Activated T-cell treated with anti-CD3 and anti-CD28 coated beads, Interleukin-2, amount 50 U/mL, for 24 hours (primary cell): Measurements from ENCODE around the gene CENPP.

ENCODE experiments used
- DNase-seq: peaks from one replicate; pipeline ENCODE4 v3.0.0-alpha.2; 2020
- H3K27ac Mint-ChIP-seq: 2 replicates; pipeline ENCODE4 v1.8.0; 2020; ENCODE audit warnings: mild to moderate bottlenecking, mixed read lengths
- H3K27me3 Mint-ChIP-seq: 2 replicates; pipeline ENCODE4 v1.8.0; 2020; ENCODE audit warnings: mixed read lengths
- H3K36me3 Mint-ChIP-seq: 2 replicates; pipeline ENCODE4 v1.8.0; 2020; ENCODE audit warnings: low read depth, mixed read lengths
- H3K4me1 Mint-ChIP-seq: 2 replicates; pipeline ENCODE4 v1.8.0; 2020; ENCODE audit warnings: low read depth, mixed read lengths
- H3K4me3 Mint-ChIP-seq: 2 replicates; pipeline ENCODE4 v1.8.0; 2020; ENCODE audit warnings: mild to moderate bottlenecking, moderate library complexity, mixed read lengths
- H3K9me3 Mint-ChIP-seq: 2 replicates; pipeline ENCODE4 v1.8.0; 2020; ENCODE audit warnings: mixed read lengths

The CENPP gene

DNA sequence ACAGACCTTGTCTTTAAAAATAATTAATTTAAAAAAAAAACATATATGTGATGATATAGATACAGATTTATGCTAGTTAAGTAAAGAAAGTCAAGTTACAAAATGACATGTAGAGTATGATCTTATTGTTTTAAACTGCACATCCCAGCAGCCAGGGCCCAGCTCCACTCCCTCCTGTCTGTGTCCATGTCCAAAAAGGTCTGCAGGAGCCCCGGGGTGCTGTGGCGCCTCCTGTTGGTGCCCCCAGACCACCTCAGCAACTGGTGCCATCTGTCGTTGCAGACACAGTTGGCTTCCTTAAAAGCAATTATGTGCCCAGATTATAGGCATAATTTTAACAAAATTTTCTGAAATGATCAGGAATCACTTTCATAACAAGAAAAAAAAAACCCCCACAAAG, 310.9 kb downstream of the CENPP start:
- H3K4me3 Mint-ChIP-seq = no peak overlapping the region
- peaks cover 94% of the 10 kb centered on the region for H3K36me3 Mint-ChIP-seq
- H3K4me1 Mint-ChIP-seq = peaks cover 6% of the 10 kb centered on the region
- peak; percentile 16 for DNase-seq
- no peak overlapping the region for H3K27ac Mint-ChIP-seq
- no peaks in the 10 kb centered on the region for H3K27me3 Mint-ChIP-seq
- no peaks in the 10 kb centered on the region for H3K9me3 Mint-ChIP-seq

DNA sequence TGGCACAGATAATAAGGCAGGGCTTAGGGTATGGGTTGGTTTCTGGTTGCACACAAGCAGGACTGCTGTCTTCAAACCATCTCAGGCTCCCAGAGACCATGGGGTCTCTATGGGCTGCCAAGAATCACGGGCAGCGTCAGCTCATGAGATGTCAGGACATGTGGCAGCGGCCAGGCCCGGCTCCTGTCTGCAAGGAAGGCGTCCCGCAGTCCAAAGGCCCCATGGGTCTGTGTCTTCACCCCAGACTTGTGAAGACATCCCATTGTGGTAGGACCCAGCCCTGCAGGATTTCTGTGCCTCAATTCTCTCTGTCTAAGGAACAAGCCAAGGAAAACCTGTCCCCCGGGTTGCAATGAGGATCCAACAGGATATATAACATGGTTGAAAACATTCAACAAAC, 311.6 kb downstream of the CENPP start:
- Mint-ChIP-seq H3K36me3 (peaks cover 92% of the 10 kb centered on the region), H3K9me3 (no peaks in the 10 kb centered on the region), H3K4me1 (no peaks in the 10 kb centered on the region), H3K4me3 (no peak overlapping the region), H3K27me3 (no peaks in the 10 kb centered on the region), H3K27ac (peak overlapping the region; percentile 6)
- peak; percentile 22 for DNase-seq

- no peak overlapping the region for H3K27ac Mint-ChIP-seq
- H3K9me3 Mint-ChIP-seq = no peaks in the 10 kb centered on the region
- no peaks in the 10 kb centered on the region for H3K27me3 Mint-ChIP-seq
- DNase-seq = peak; percentile 20
- H3K36me3 Mint-ChIP-seq = peaks cover 92% of the 10 kb centered on the region
- H3K4me3 Mint-ChIP-seq = no peak overlapping the region
- no peaks in the 10 kb centered on the region for H3K4me1 Mint-ChIP-seq
Observed at GRCh38 chr9:92637886-92638620, 312.3 kb downstream of the CENPP start.

DNA sequence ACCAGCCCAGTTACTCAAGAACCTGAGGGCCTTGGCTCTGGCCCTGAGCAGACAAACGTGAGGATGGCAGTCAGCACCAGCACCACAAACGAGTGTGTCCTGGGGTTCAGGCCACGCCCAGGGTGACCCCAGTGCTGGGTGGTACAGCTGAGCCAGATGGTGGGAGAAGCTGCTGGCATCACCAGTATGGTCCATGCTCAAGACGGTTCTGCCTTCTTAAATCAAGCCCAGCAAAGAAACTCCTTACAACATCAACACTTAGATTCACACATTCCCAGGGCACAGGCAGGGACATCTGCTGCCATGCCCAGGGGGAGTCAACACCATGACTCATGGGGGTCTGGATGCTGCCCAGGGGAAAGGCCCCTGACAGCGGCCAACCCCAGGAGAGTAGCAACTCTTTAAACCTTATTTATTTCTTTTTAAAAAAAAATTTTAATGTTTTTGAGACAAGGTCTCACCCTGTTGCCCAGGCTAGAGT, 312.9 kb downstream of the CENPP start:
- DNase-seq = peak; percentile 13
- peaks cover 92% of the 10 kb centered on the region for H3K36me3 Mint-ChIP-seq
- H3K4me1 Mint-ChIP-seq = no peaks in the 10 kb centered on the region
- no peaks in the 10 kb centered on the region for H3K9me3 Mint-ChIP-seq
- no peak overlapping the region for H3K27ac Mint-ChIP-seq
- H3K27me3 Mint-ChIP-seq = no peaks in the 10 kb centered on the region
- no peak overlapping the region for H3K4me3 Mint-ChIP-seq

DNA sequence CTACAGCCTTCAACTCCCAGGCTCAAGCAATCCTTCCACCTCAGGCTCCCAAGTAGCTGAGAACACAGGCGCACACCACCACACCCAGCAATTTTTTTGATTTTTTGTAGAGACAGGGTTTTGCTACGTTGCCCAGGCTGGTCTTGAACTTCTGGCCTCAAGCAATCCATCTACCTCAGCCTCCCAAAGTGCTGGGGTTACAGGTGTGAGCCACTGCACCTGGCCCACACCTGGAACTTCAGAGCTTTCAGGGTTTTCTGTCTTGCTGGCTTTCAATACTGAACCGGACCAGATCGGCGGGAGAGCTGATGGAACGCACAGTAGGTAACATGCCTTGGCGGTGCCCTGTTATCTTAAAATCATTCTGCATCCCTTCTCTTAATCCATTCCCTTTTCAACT, 313.4 kb downstream of the CENPP start:
- Mint-ChIP-seq H3K4me1 (no peaks in the 10 kb centered on the region), H3K4me3 (no peak overlapping the region), H3K9me3 (no peaks in the 10 kb centered on the region), H3K27ac (no peak overlapping the region), H3K36me3 (peaks cover 92% of the 10 kb centered on the region), H3K27me3 (no peaks in the 10 kb centered on the region)
- DNase-seq = no peak

DNA sequence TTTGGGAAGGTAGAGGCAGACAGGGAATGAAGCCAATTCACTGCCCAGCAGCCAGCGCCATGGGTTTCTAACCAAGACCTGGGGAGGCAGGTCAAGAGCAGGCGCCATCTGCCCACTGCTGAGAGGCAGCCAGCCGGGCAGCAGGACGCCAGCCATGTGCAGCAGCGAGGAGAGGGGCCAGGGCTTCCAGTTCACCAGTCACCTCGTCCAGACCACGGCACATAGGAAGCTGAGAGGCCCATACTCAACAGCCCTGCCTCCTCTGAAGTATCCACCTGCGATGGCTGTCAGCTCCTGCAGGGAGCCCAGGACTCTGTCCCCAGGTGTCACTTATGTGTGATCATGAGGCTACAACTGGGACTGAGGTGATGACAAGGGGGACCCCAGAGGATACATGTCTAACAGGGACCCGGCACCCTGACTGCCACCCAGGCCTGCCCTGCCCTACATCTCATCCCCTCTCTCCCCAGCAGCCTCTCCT, 314.1 kb downstream of the CENPP start:
- Mint-ChIP-seq H3K4me3 (no peak overlapping the region), H3K36me3 (peaks cover 92% of the 10 kb centered on the region), H3K4me1 (no peaks in the 10 kb centered on the region), H3K27me3 (no peaks in the 10 kb centered on the region), H3K27ac (no peak overlapping the region), H3K9me3 (no peaks in the 10 kb centered on the region)
- peak; percentile 12 for DNase-seq

- Mint-ChIP-seq H3K4me3 (no peak overlapping the region), H3K9me3 (no peaks in the 10 kb centered on the region), H3K4me1 (no peaks in the 10 kb centered on the region), H3K36me3 (peaks cover 92% of the 10 kb centered on the region), H3K27me3 (no peaks in the 10 kb centered on the region), H3K27ac (no peak overlapping the region)
- DNase-seq = peak; percentile 14
Observed at GRCh38 chr9:92640398-92641091, 314.8 kb downstream of the CENPP start.

DNA sequence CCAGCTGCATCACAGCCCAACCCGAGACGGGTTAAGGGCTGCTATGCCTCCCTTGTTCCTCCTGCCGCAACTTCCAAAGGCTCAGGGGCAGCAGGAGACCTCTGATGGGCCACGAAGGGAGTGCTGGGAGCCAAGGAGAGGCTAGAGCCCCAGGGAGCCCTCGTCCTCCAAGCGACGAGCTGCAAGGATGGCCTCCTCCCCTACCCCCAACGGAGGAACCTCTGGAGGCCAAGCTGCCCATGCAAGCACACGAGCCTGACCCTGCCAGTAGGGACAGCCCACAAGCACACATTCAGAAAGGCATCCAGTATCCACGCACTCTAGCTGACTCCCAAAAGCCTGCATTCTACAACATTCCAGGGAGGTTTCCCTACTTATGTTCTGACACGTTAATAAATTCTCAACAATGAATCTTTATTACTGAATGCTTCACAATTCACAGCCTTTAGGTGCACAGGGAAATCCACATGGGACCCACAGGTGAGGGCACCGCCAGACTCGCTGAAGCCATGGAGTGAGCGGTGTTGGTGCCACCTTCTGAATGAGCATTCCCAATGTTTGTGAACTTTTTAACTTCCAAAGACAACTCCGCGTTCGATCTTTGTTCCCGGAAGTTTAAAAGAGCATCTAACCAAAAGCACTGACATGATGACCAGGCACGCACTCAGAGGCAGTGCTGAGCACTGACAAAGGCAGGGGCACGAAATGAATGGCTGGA, 315.5 kb downstream of the CENPP start:
- no peak for DNase-seq
- peaks cover 4% of the 10 kb centered on the region for H3K9me3 Mint-ChIP-seq
- H3K36me3 Mint-ChIP-seq = peaks cover 92% of the 10 kb centered on the region
- no peak overlapping the region for H3K4me3 Mint-ChIP-seq
- H3K27me3 Mint-ChIP-seq = no peaks in the 10 kb centered on the region
- no peak overlapping the region for H3K27ac Mint-ChIP-seq
- peaks cover 2% of the 10 kb centered on the region for H3K4me1 Mint-ChIP-seq

DNA sequence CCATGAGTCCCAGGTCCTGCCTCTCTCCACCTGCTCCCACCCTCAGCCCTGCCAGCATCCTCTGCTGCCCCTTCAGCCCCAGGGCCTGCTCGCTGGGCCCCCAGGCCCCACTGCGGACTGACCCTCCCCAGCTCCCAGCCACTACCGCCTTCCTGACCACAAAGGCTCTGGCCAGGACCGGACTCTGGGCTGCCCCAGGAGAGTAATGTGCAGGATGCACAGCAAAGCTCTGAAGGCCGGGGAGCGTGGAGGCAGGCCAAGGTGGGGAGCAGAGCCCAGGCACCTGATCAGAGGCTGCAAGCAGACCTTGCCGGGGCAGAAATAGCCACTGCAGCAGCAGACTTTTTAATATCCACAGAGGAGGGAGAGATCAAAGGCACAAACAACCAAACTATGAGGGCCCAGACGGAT, 316.3 kb downstream of the CENPP start:
- peaks cover 92% of the 10 kb centered on the region for H3K36me3 Mint-ChIP-seq
- H3K4me3 Mint-ChIP-seq = no peak overlapping the region
- no peak overlapping the region for H3K27ac Mint-ChIP-seq
- peaks cover 6% of the 10 kb centered on the region for H3K4me1 Mint-ChIP-seq
- H3K9me3 Mint-ChIP-seq = peaks cover 8% of the 10 kb centered on the region
- DNase-seq = peak; percentile 20
- H3K27me3 Mint-ChIP-seq = no peaks in the 10 kb centered on the region

DNA sequence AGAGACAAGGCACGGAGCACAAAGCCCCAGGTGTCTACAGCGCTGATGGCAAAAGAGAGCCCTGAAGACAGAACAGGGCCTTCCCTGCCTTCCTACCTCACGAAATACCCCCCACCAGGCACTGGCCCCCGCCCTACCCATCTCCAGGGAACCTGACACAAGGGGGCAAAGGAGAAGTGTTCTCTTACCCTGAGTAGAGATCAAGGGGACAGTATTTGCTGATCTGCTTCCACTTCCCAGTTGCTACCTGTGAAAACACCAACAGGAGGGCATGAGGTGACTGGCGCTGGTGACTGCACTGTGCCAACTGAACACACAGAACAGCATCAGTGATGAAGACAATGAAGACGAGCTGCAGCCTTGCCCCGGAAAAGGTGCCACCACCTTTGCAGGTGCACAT, 316.8 kb downstream of the CENPP start:
- Mint-ChIP-seq H3K27ac (no peak overlapping the region), H3K9me3 (peaks cover 12% of the 10 kb centered on the region)

DNA sequence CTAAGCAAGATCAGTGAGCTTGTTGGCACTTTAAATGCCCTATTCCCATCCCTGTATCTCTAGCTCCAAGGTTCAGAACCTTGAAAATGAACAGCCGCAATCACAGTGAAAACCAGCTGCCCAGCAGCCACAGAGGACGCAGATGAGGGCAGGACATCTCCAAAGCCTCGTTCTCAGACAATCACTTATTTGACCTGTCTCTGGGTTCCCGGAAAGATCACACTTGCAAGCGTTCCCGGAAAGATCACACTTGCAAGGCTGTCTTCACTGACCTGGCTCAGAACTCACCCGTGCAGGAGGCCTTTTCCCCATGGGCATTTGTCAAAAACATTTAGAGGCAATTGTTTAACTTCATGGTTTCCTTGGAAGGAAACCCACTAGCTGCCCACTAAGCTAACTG, 318.5 kb downstream of the CENPP start:
- Mint-ChIP-seq H3K4me3 (no peak overlapping the region), H3K27me3 (no peaks in the 10 kb centered on the region), H3K36me3 (peaks cover 95% of the 10 kb centered on the region), H3K4me1 (peaks cover 8% of the 10 kb centered on the region), H3K9me3 (peaks cover 12% of the 10 kb centered on the region), H3K27ac (no peak overlapping the region)
- no peak for DNase-seq

More for the DNA sequence above, 316.8 kb downstream of the CENPP start:
- Mint-ChIP-seq H3K4me1 (peaks cover 8% of the 10 kb centered on the region), H3K4me3 (no peak overlapping the region), H3K27me3 (no peaks in the 10 kb centered on the region), H3K36me3 (peaks cover 92% of the 10 kb centered on the region)
- no peak for DNase-seq

GRCh38 chr9:92645041-92645440, 319.3 kb downstream of the CENPP start:
- Mint-ChIP-seq H3K4me1 (peaks cover 8% of the 10 kb centered on the region), H3K4me3 (no peak overlapping the region), H3K9me3 (peaks cover 12% of the 10 kb centered on the region), H3K27ac (no peak overlapping the region), H3K36me3 (peaks cover 96% of the 10 kb centered on the region), H3K27me3 (no peaks in the 10 kb centered on the region)
- DNase-seq = no peak

GRCh38 chr9:92647671-92648473, 322.1 kb downstream of the CENPP start:
- peaks cover 12% of the 10 kb centered on the region for H3K9me3 Mint-ChIP-seq
- peaks cover 93% of the 10 kb centered on the region for H3K36me3 Mint-ChIP-seq
- no peak overlapping the region for H3K4me3 Mint-ChIP-seq
- H3K27me3 Mint-ChIP-seq = no peaks in the 10 kb centered on the region
- no peak for DNase-seq
- H3K27ac Mint-ChIP-seq = no peak overlapping the region
- peaks cover 8% of the 10 kb centered on the region for H3K4me1 Mint-ChIP-seq

DNA sequence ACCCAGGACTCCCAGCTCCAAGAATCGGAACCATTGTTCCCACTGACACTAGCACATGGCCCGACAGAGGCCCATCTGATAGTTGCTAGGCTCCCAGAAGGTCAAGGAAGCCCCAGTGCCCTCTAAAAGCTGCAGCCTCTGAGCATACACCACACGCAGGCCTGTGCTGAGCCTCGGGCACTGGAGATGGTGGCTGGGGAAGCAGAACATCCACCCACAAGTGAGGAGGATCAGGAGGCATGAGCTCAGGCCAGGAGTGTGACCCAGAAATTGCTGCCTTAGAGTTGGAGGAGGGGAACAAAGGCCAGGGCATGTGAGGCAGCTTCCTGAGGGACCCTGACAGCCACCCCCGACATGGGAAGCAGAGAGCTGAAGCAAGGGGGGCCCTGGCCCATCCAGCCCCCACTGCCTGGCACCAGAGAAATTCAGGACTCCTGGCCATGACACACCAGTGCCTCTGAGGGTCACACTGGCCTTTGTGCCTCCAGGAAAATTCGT, 322.8 kb downstream of the CENPP start:
- Mint-ChIP-seq H3K36me3 (peaks cover 93% of the 10 kb centered on the region), H3K9me3 (peaks cover 12% of the 10 kb centered on the region), H3K4me1 (peaks cover 8% of the 10 kb centered on the region), H3K27me3 (no peaks in the 10 kb centered on the region), H3K4me3 (no peak overlapping the region), H3K27ac (no peak overlapping the region)
- no peak for DNase-seq
